ENCODE data around the gene IPMK.

Gene IPMK

GRCh38 chr10:58153751-58154150 lies 113.9 kb downstream of the IPMK start:
- DNase-seq (ENCODE audit: low read depth in 2 of 2) = no peak

- DNase-seq (ENCODE audit: low read depth in 2 of 2) = peak in 1 of 2 experiments; percentile 11
Measured at GRCh38 chr10:58152673-58153263, 114.9 kb downstream of the IPMK start.

- no peak for DNase-seq (ENCODE audit: low read depth in 2 of 2)
Measured at GRCh38 chr10:58150290-58150689, 117.4 kb downstream of the IPMK start.

- DNase-seq (ENCODE audit: low read depth in 2 of 2) = no peak
Measured at GRCh38 chr10:58143944-58144343, 123.8 kb downstream of the IPMK start.

Data from stimulated activated CD4-positive, alpha-beta T cell treated with anti-CD3 and anti-CD28 coated beads, Interleukin-12 subunit alpha, Interleukin-12 subunit beta, amount 100 ng/mL, for 24 hours (primary cell).